OCI-LY3 (cell line): ENCODE results near the gene SGIP1.

Experiments
- EZH2phosphoT487 ChIP-seq: fragments of 200-600 bp; shearing (Covaris generic); IDR thresholded peaks from 2 replicates; pipeline ENCODE4 v1.6.1; 2018; ENCODE audit warnings: antibody characterized with exemption, mixed run types, low read depth
- TF ChIP-seq, protein P1 (sequence below): fragments of 200-600, 300-600 bp; sonication (generic); IDR thresholded peaks from 2 replicates; pipeline ENCODE4 v1.5.1; 2014; ENCODE audit warnings: antibody characterized with exemption, low read length, low read depth

DNA sequence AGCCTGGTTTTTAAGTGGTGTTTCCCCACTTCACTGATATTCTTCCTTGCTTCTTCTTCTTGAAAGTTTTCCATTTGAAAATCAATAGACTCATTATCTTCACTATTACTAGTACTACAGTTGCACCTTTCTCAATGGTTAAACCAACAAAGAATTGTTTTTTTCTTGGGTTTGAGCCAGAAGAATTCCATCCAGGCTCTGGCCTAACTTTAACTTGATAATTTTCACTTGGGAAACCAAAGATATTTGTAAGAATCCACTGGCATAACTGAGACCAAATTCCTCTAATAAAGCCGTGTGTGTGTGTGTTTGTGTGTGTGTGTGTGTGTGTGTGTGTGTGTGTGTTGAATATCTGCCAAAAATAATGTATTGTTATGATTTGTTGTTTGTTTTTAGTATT is 103.2 kb downstream of the SGIP1 start:
- TF ChIP-seq, protein P1, sequence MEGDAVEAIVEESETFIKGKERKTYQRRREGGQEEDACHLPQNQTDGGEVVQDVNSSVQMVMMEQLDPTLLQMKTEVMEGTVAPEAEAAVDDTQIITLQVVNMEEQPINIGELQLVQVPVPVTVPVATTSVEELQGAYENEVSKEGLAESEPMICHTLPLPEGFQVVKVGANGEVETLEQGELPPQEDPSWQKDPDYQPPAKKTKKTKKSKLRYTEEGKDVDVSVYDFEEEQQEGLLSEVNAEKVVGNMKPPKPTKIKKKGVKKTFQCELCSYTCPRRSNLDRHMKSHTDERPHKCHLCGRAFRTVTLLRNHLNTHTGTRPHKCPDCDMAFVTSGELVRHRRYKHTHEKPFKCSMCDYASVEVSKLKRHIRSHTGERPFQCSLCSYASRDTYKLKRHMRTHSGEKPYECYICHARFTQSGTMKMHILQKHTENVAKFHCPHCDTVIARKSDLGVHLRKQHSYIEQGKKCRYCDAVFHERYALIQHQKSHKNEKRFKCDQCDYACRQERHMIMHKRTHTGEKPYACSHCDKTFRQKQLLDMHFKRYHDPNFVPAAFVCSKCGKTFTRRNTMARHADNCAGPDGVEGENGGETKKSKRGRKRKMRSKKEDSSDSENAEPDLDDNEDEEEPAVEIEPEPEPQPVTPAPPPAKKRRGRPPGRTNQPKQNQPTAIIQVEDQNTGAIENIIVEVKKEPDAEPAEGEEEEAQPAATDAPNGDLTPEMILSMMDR = no peak
- no peak for TF ChIP-seq EZH2phosphoT487
